Activated naive CD8-positive, alpha-beta T cell treated with anti-CD3 and anti-CD28 coated beads for 36 hours (primary cell): ENCODE measurements around the gene DMAC2. TPM values are rescaled to one million over a fixed set of nuclear protein-coding genes. Genes with fewer than 3 reads are reported as not detected.

ENCODE experiments used
- total RNA-seq, 2 experiments: library from RNA; stranded (reverse); gene quantifications; one replicate each; pipeline ENCODE4 v1.2.3, GENCODE V29; 2021

DMAC2 gene
- total RNA-seq, 2 experiments from 2014 or later, result 54.5 to 63.0 TPM

Other genes starting within 250 kb of the DMAC2 start
- under 1 TPM; 0.27 to 0.32 TPM for gene CYP2S1, start 246.7 kb downstream of the DMAC2 start, total RNA-seq
- under 1 TPM; 0.41 to 0.42 TPM for gene AXL, start 220.7 kb downstream of the DMAC2 start, total RNA-seq
- gene HNRNPUL1, start 175.5 kb downstream of the DMAC2 start, total RNA-seq, result 100 to 1,000 TPM; 255 to 259 TPM
- gene CCDC97, start 129.7 kb downstream of the DMAC2 start, total RNA-seq, result 10 to 100 TPM; 19.1 to 20.5 TPM
- gene TGFB1, start 86.0 kb downstream of the DMAC2 start, total RNA-seq, result 100 to 1,000 TPM; 152 to 154 TPM
- gene B9D2, start 75.8 kb downstream of the DMAC2 start, total RNA-seq, result 1 to 10 TPM; 6.4 to 8.1 TPM
- gene TMEM91, start 63.4 kb downstream of the DMAC2 start, total RNA-seq, result 1 to 10 TPM; 4.0 to 4.5 TPM
- 10 to 100 TPM; 43.5 to 44.6 TPM for gene EXOSC5, start 42.6 kb downstream of the DMAC2 start, total RNA-seq
- 10 to 100 TPM; 21.3 to 28.0 TPM for gene BCKDHA, start 42.1 kb downstream of the DMAC2 start, total RNA-seq
- under 1 TPM; 0.10 to 0.48 TPM for gene B3GNT8, start 12.5 kb downstream of the DMAC2 start, total RNA-seq
- not detected for gene ERICH4, start 3.2 kb upstream of the DMAC2 start, total RNA-seq
- 10 to 100 TPM; 36.5 to 37.5 TPM for gene CEACAM21, start 136.3 kb upstream of the DMAC2 start, total RNA-seq
- gene CEACAM4, start 187.2 kb upstream of the DMAC2 start, total RNA-seq, result not detected
- not detected for gene CEACAM7, start 248.4 kb upstream of the DMAC2 start, total RNA-seq